H9 (cell line): ENCODE data around the gene INTS7. TPM values are rescaled to one million over a fixed set of nuclear protein-coding genes. Genes with fewer than 3 reads are reported as not detected.

Experiments used
- DNase-seq: peaks from one replicate; pipeline ENCODE4 v3.0.0-alpha.2; 2017
- H2AFZ ChIP-seq: one replicate; pipeline ENCODE4 v1.6.1; 2013; ENCODE audit warnings: mild to moderate bottlenecking, low read length, control low read depth, moderate library complexity
- H2AK5ac ChIP-seq: 2 replicates; pipeline ENCODE4 v1.6.1; 2013; ENCODE audit warnings: low read length, control low read depth, mixed read lengths; ENCODE audit not compliant: insufficient read length
- H2BK120ac ChIP-seq: one replicate; pipeline ENCODE4 v1.6.1; 2013; ENCODE audit warnings: low read depth, mild to moderate bottlenecking, low read length, control low read depth, inconsistent platforms; ENCODE audit not compliant: poor library complexity, severe bottlenecking
- H2BK12ac ChIP-seq: 2 replicates; pipeline ENCODE4 v1.6.1; 2013; ENCODE audit warnings: low read length, control low read depth, mixed read lengths, low read depth; ENCODE audit not compliant: insufficient read length
- H2BK15ac ChIP-seq: 2 replicates; pipeline ENCODE4 v1.6.1; 2013; ENCODE audit warnings: low read depth, low read length, control low read depth
- H2BK20ac ChIP-seq: one replicate; pipeline ENCODE4 v1.6.1; 2013; ENCODE audit warnings: low read depth, mild to moderate bottlenecking, low read length, control low read depth, inconsistent platforms; ENCODE audit not compliant: poor library complexity, severe bottlenecking
- H2BK5ac ChIP-seq: 2 replicates; pipeline ENCODE4 v1.6.1; 2013; ENCODE audit warnings: low read length, control low read depth, mixed read lengths; ENCODE audit not compliant: insufficient read length
- H3K14ac ChIP-seq: 2 replicates; pipeline ENCODE4 v1.6.1; 2013; ENCODE audit warnings: low read length, control low read depth; ENCODE audit not compliant: insufficient read depth
- H3K18ac ChIP-seq: 2 replicates; pipeline ENCODE4 v1.6.1; 2013; ENCODE audit warnings: low read depth, mild to moderate bottlenecking, mixed read lengths, low read length, control low read depth; ENCODE audit not compliant: insufficient read length
- H3K23ac ChIP-seq: 2 replicates; pipeline ENCODE4 v1.6.1; 2013; ENCODE audit warnings: low read length, control low read depth, mixed read lengths, low read depth; ENCODE audit not compliant: insufficient read length
- H3K23me2 ChIP-seq: 2 replicates; pipeline ENCODE4 v1.6.1; 2013; ENCODE audit warnings: low read depth, mild to moderate bottlenecking, mixed read lengths, low read length, control low read depth; ENCODE audit not compliant: insufficient read length, poor library complexity, severe bottlenecking
- H3K27ac ChIP-seq: 2 replicates; pipeline ENCODE4 v1.5.1; 2013; ENCODE audit warnings: low read length, control low read depth, mixed read lengths, low read depth; ENCODE audit not compliant: insufficient read length
- H3K27me3 ChIP-seq: 2 replicates; pipeline ENCODE4 v1.6.1; 2013; ENCODE audit warnings: low read length, control low read depth, inconsistent platforms; ENCODE audit not compliant: insufficient read depth
- H3K4ac ChIP-seq: 2 replicates; pipeline ENCODE4 v1.6.1; 2013; ENCODE audit warnings: low read depth, mild to moderate bottlenecking, control low read depth, inconsistent platforms, low read length, moderate library complexity
- H3K4me1 ChIP-seq: 2 replicates; pipeline ENCODE4 v1.6.1; 2013; ENCODE audit warnings: low read length, control low read depth, inconsistent platforms; ENCODE audit not compliant: insufficient read depth
- H3K4me2 ChIP-seq: 2 replicates; pipeline ENCODE4 v1.6.1; 2013; ENCODE audit warnings: low read length, control low read depth, mixed read lengths; ENCODE audit not compliant: insufficient read length, insufficient read depth
- H3K56ac ChIP-seq: 2 replicates; pipeline ENCODE4 v1.6.1; 2013; ENCODE audit warnings: low read depth, mild to moderate bottlenecking, mixed read lengths, low read length, control low read depth; ENCODE audit not compliant: insufficient read length
- H3K79me1 ChIP-seq: 2 replicates; pipeline ENCODE4 v1.6.1; 2013; ENCODE audit warnings: low read depth, mild to moderate bottlenecking, moderate library complexity, low read length, control low read depth, inconsistent platforms; ENCODE audit not compliant: insufficient read depth, poor library complexity, severe bottlenecking
- H3K79me2 ChIP-seq: 2 replicates; pipeline ENCODE4 v1.6.1; 2013; ENCODE audit warnings: low read length, control low read depth, inconsistent platforms; ENCODE audit not compliant: insufficient read depth
- H3K9ac ChIP-seq: 2 replicates; pipeline ENCODE4 v1.6.1; 2013; ENCODE audit warnings: low read length, control low read depth, mixed read lengths; ENCODE audit not compliant: insufficient read length; ENCODE audit errors: extremely low read depth
- H3K9me3 ChIP-seq: one replicate; pipeline ENCODE4 v1.6.1; 2013; ENCODE audit warnings: low read depth, low read length, inconsistent platforms; ENCODE audit not compliant: control insufficient read depth
- H3T11ph ChIP-seq: one replicate; pipeline ENCODE4 v1.6.1; 2013; ENCODE audit warnings: mild to moderate bottlenecking, low read length, control low read depth, inconsistent platforms
- H4K20me1 ChIP-seq: one replicate; pipeline ENCODE4 v1.6.1; 2013; ENCODE audit not compliant: control insufficient read depth, insufficient read length, insufficient read depth
- H4K5ac ChIP-seq: 2 replicates; pipeline ENCODE4 v1.6.1; 2013; ENCODE audit warnings: low read depth, mild to moderate bottlenecking, mixed read lengths, low read length, control low read depth; ENCODE audit not compliant: insufficient read length
- H4K8ac ChIP-seq: replicated peaks from 2 replicates; pipeline ENCODE4 v1.6.1; 2013; ENCODE audit warnings: low read length, control low read depth, mixed read lengths, low read depth; ENCODE audit not compliant: insufficient read length
- H4K91ac ChIP-seq: 2 replicates; pipeline ENCODE4 v1.6.1; 2013; ENCODE audit warnings: low read depth, mild to moderate bottlenecking, moderate library complexity, mixed read lengths, low read length, control low read depth; ENCODE audit not compliant: insufficient read length
- H3K27ac Mint-ChIP-seq, 3 experiments: 2 replicates in 2 of 3; 3 replicates in 1 of 3; pipeline ENCODE4 v1.8.0; 2020 to 2021; ENCODE audit warnings: mixed read lengths in 3 of 3, mild to moderate bottlenecking in 1 of 3, moderate library complexity in 1 of 3
- H3K27me3 Mint-ChIP-seq: 2 replicates; pipeline ENCODE4 v1.8.0; 2021; ENCODE audit warnings: low read depth, mild to moderate bottlenecking, moderate library complexity, mixed read lengths
- H3K36me3 Mint-ChIP-seq, 3 experiments: 2 replicates in 2 of 3; 3 replicates in 1 of 3; pipeline ENCODE4 v1.8.0; 2020 to 2021; ENCODE audit warnings: low read depth in 3 of 3, mixed read lengths in 3 of 3; ENCODE audit not compliant: insufficient read depth in 1 of 3
- H3K4me1 Mint-ChIP-seq, 2 experiments: 2 replicates each; pipeline ENCODE4 v1.8.0; 2020; ENCODE audit warnings: mixed read lengths in 2 of 2
- H3K4me3 Mint-ChIP-seq, 2 experiments: 2 replicates in 1 of 2; 3 replicates in 1 of 2; pipeline ENCODE4 v1.8.0; 2020 to 2021; ENCODE audit warnings: mild to moderate bottlenecking in 2 of 2, mixed read lengths in 2 of 2, moderate library complexity in 1 of 2
- H3K9me3 Mint-ChIP-seq, 2 experiments: 2 replicates in 1 of 2; 3 replicates in 1 of 2; pipeline ENCODE4 v1.8.0; 2020; ENCODE audit warnings: mild to moderate bottlenecking in 2 of 2, mixed read lengths in 2 of 2, moderate library complexity in 1 of 2
- CTCF ChIP-seq: fragments of 200-600 bp; sonication (generic); conservative IDR thresholded peaks from 3 replicates; pipeline ENCODE4 v1.8.0; 2021; ENCODE audit warnings: antibody characterized with exemption, mild to moderate bottlenecking
- WGBS: extraction: QIAGEN DNeasy Blood & Tissue Kit; methylation state at CpG from one replicate; pipeline ENCODE4 v1.1.7; 2013; ENCODE audit warnings: missing lambda C conversion rate, low lambda C conversion rate, mixed read lengths; ENCODE audit not compliant: insufficient read length; ENCODE audit errors: extremely low coverage; 5-methylcytosine and 5-hydroxymethylcytosine counted together
- total RNA-seq: library from RNA; stranded (reverse); gene quantifications from 2 replicates; pipeline ENCODE4 v1.2.1, GENCODE V29; 2021

INTS7 gene
- total RNA-seq, 1 experiment from 2014 or later = 32.3 TPM

GRCh38 chr1:211901945-211902344, 133.4 kb downstream of the INTS7 start:
- Mint-ChIP-seq H3K4me1 (peaks cover 0 to 3% of the 10 kb centered on the region in 2 experiments; a peak in 1 of 4 replicates), H3K4me3 (no peak overlapping the region), H3K27ac (no peak overlapping the region), H3K27me3 (no peaks in the 10 kb centered on the region), H3K9me3 (peaks cover 11 to 15% of the 10 kb centered on the region in 2 experiments), H3K36me3 (peaks cover 2 to 14% (median 4%) of the 10 kb centered on the region in 3 experiments; a peak in 4 of 7 replicates)
- H3K79me2 ChIP-seq = no peaks in the 10 kb centered on the region; the same call in 1 of the 2 replicates
- no peak overlapping the region for H3K56ac ChIP-seq
- H3K4me1 ChIP-seq = no peaks in the 10 kb centered on the region
- no peak overlapping the region for H2BK20ac ChIP-seq
- H3K9ac ChIP-seq = no peak overlapping the region
- H2BK5ac ChIP-seq = no peak overlapping the region
- H2BK120ac ChIP-seq = no peak overlapping the region
- no peak overlapping the region for H4K8ac ChIP-seq
- no peak overlapping the region for H4K91ac ChIP-seq
- H2AK5ac ChIP-seq = no peak overlapping the region
- H3K23me2 ChIP-seq = no peaks in the 10 kb centered on the region
- no peak overlapping the region for H3K4me2 ChIP-seq
- H2BK15ac ChIP-seq = no peak overlapping the region
- no peaks in the 10 kb centered on the region for H4K20me1 ChIP-seq
- no peak overlapping the region for H2AFZ ChIP-seq
- DNase-seq = no peak
- no peaks in the 10 kb centered on the region for H3K79me1 ChIP-seq
- H3K9me3 ChIP-seq = peaks cover 6% of the 10 kb centered on the region
- no peak overlapping the region for H3K18ac ChIP-seq
- no peak overlapping the region for H3K27ac ChIP-seq
- no peak overlapping the region for H2BK12ac ChIP-seq
- H3K27me3 ChIP-seq = no peaks in the 10 kb centered on the region
- H3T11ph ChIP-seq = no peak overlapping the region
- no peak for TF ChIP-seq CTCF
- no peak overlapping the region for H4K5ac ChIP-seq
- no peak overlapping the region for H3K23ac ChIP-seq
- no peak overlapping the region for H3K4ac ChIP-seq
- no CpG with 5 or more reads among the region's 2 CpGs for WGBS
- H3K14ac ChIP-seq = no peak overlapping the region
